Lower leg skin (tissue), 4 donors: ENCODE results near the gene GPR132. TPM values are rescaled to one million over a fixed set of nuclear protein-coding genes. Genes with fewer than 3 reads are reported as not detected.
A peak's percentile ranks its signal among the peaks of the same experiment; 100 is the strongest.

ENCODE experiments used
- DNase-seq, 2 donors: peaks; one replicate each; pipeline ENCODE4 v3.0.0-alpha.2; 2019; ENCODE audit warnings: low spot score in 2 of 2
- H3K4me3 ChIP-seq: fragments of 200-600 bp; sonication (generic); 2 replicates; pipeline ENCODE4 v1.5.1; 2017; ENCODE audit warnings: mild to moderate bottlenecking, low read depth; ENCODE audit not compliant: poor library complexity, severe bottlenecking
- POLR2A ChIP-seq, 2 donors: fragments of 450-650 bp; IDR thresholded peaks; one replicate each; pipeline ENCODE4 v1.6.1; 2016 to 2017; ENCODE audit warnings: antibody characterized with exemption in 2 of 2, mild to moderate bottlenecking in 1 of 2, moderate library complexity in 1 of 2
- WGBS, 2 donors: methylation state at CpG; one replicate each; pipeline ENCODE4 v1.1.5; 2018; 5-methylcytosine and 5-hydroxymethylcytosine counted together
- intact Hi-C: fragments of 100-400 bp; cut with DNase I; formaldehyde crosslinking; loops from one replicate; pipeline ENCODE4 v1.15.0; 2023; ENCODE audit warnings: low total_unique reads
- total RNA-seq, 4 donors: library from RNA; depleted of rRNA; stranded (reverse); fragments of >200 nt; gene quantifications; one replicate each; pipeline ENCODE4 v1.1.0, GENCODE V29; 2016
- TF ChIP-seq, protein P1 (sequence below), 3 donors: fragments of 450-650 bp; IDR thresholded peaks; one replicate each; pipeline ENCODE4 v1.5.1; 2016; ENCODE audit warnings: antibody characterized with exemption in 3 of 3, mild to moderate bottlenecking in 3 of 3, moderate library complexity in 2 of 3

GPR132 gene
- total RNA-seq, 4 donors from 2014 or later: 0.84 to 1.3 (median 1.1) TPM

- TF ChIP-seq, protein P1, sequence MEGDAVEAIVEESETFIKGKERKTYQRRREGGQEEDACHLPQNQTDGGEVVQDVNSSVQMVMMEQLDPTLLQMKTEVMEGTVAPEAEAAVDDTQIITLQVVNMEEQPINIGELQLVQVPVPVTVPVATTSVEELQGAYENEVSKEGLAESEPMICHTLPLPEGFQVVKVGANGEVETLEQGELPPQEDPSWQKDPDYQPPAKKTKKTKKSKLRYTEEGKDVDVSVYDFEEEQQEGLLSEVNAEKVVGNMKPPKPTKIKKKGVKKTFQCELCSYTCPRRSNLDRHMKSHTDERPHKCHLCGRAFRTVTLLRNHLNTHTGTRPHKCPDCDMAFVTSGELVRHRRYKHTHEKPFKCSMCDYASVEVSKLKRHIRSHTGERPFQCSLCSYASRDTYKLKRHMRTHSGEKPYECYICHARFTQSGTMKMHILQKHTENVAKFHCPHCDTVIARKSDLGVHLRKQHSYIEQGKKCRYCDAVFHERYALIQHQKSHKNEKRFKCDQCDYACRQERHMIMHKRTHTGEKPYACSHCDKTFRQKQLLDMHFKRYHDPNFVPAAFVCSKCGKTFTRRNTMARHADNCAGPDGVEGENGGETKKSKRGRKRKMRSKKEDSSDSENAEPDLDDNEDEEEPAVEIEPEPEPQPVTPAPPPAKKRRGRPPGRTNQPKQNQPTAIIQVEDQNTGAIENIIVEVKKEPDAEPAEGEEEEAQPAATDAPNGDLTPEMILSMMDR (IDR thresholded peaks at IDR 0.05): no peak
- intact Hi-C loops: loop anchor here (10.0 kb wide), 2 partner anchors 68 to 258 kb away; partner anchors contain the start of gene JAG2
- 73 to 82% methylated on average over 13 to 15 of the region's 15 CpGs for WGBS, 2 donors
Observed at GRCh38 chr14:105096206-105096875, 31.1 kb upstream of the GPR132 start.

GRCh38 chr14:105095236-105095805 is 30.1 kb upstream of the GPR132 start:
- 88 to 92% methylated on average over 7 of the region's 7 CpGs for WGBS, 2 donors
- no peak overlapping the region for H3K4me3 ChIP-seq
- no peak for TF ChIP-seq POLR2A (IDR thresholded peaks at IDR 0.05)
- TF ChIP-seq, protein P1 (IDR thresholded peaks at IDR 0.05): no peak
- DNase-seq: no peak
- intact Hi-C loops: loop anchor here (10.0 kb wide), 2 partner anchors 69 to 259 kb away; partner anchors contain the start of gene JAG2

More at GRCh38 chr14:105096206-105096875, 31.1 kb upstream of the GPR132 start:
- H3K4me3 ChIP-seq: no peak overlapping the region
- DNase-seq: no peak

GRCh38 chr14:105094193-105094907 is 29.1 kb upstream of the GPR132 start:
- 62 to 70% methylated on average over 7 to 14 of the region's 14 CpGs for WGBS, 2 donors
- no peak overlapping the region for H3K4me3 ChIP-seq
- DNase-seq: no peak
- intact Hi-C loops: loop anchor here (10.0 kb wide), 2 partner anchors 70 to 260 kb away; partner anchors contain the start of gene JAG2
- no peak for TF ChIP-seq POLR2A (IDR thresholded peaks at IDR 0.05)
- TF ChIP-seq, protein P1 (IDR thresholded peaks at IDR 0.05): no peak

- 1 to 2% methylated on average over 17 to 18 of the region's 76 CpGs for WGBS, 2 donors
- intact Hi-C loops: loop anchor here (10.0 kb wide), 2 partner anchors 71 to 261 kb away; partner anchors contain the start of gene JAG2
- TF ChIP-seq POLR2A (IDR thresholded peaks at IDR 0.05): no peak
- TF ChIP-seq, protein P1 (IDR thresholded peaks at IDR 0.05): no peak
- H3K4me3 ChIP-seq: peak overlapping the region; percentile 28
- DNase-seq: peak in 1 of 2 donors; percentile 90
Observed at GRCh38 chr14:105093431-105094192, 28.4 kb upstream of the GPR132 start.

- intact Hi-C loops: loop anchor here (10.0 kb wide), 2 partner anchors 72 to 262 kb away; partner anchors contain the start of gene JAG2
- 0 to 3% methylated on average over 22 to 25 of the region's 46 CpGs for WGBS, 2 donors
- H3K4me3 ChIP-seq: no peak overlapping the region
- TF ChIP-seq, protein P1 (IDR thresholded peaks at IDR 0.05): no peak
- peak in 1 of 2 donors; percentile 90 for DNase-seq
Observed at GRCh38 chr14:105093038-105093430, 27.8 kb upstream of the GPR132 start.
